ENCODE measurements around the gene SPOP.
A peak's percentile ranks its signal among the peaks of the same experiment; 100 is the strongest.
"Not testable (repeated sequence)": the region's sequence is repeated elsewhere in the genome, so short reads cannot be mapped to it uniquely, and the experiment has no call there.

Gene SPOP

GRCh38 chr17:49694847-49695697 is 17.2 kb upstream of the SPOP start:
- no peak for DNase-seq

- DNase-seq = no peak
These were observed 14.9 kb upstream of the SPOP start for GRCh38 chr17:49692751-49693150.

- no peak for DNase-seq
These were observed 13.8 kb upstream of the SPOP start for GRCh38 chr17:49691677-49692191.

- no peak for DNase-seq
These were observed 13.3 kb upstream of the SPOP start for GRCh38 chr17:49691086-49691676.

- no peak for DNase-seq
These were observed 12.4 kb upstream of the SPOP start for GRCh38 chr17:49690256-49690655.

GRCh38 chr17:49688848-49689247 is 11.0 kb upstream of the SPOP start:
- DNase-seq = no peak

GRCh38 chr17:49687878-49688491 is 10.1 kb upstream of the SPOP start:
- DNase-seq = no peak

- DNase-seq = no peak
These were observed 3.4 kb upstream of the SPOP start for GRCh38 chr17:49681106-49681979.

GRCh38 chr17:49680314-49680713 is 2.4 kb upstream of the SPOP start:
- no peak for DNase-seq

GRCh38 chr17:49677134-49677932 is 564 bp downstream of the SPOP start:
- DNase-seq = peak; percentile 95

GRCh38 chr17:49676276-49676868 is 1.5 kb downstream of the SPOP start:
- no peak for DNase-seq

- DNase-seq = no peak
These were observed 3.4 kb downstream of the SPOP start for GRCh38 chr17:49674507-49674906.

- DNase-seq = not testable (repeated sequence)
These were observed 4.2 kb downstream of the SPOP start for GRCh38 chr17:49673679-49674078.

- no peak for DNase-seq
These were observed 7.3 kb downstream of the SPOP start for GRCh38 chr17:49670641-49671040.

GRCh38 chr17:49670002-49670401 is 7.9 kb downstream of the SPOP start:
- no peak for DNase-seq

- DNase-seq = no peak
These were observed 10.0 kb downstream of the SPOP start for GRCh38 chr17:49667854-49668253.

GRCh38 chr17:49664706-49665211 is 13.1 kb downstream of the SPOP start:
- no peak for DNase-seq

- DNase-seq = no peak
These were observed 18.1 kb downstream of the SPOP start for GRCh38 chr17:49659661-49660382.

- no peak for DNase-seq
These were observed 21.6 kb downstream of the SPOP start for GRCh38 chr17:49656247-49656646.

GRCh38 chr17:49647256-49647585 is 30.7 kb downstream of the SPOP start:
- DNase-seq = no peak

Data from activated gamma-delta T cell (primary cell).